HepG2 (cell line): ENCODE data around the gene CR1L. TPM values are rescaled to one million over a fixed set of nuclear protein-coding genes. Genes with fewer than 3 reads are reported as not detected.

Experiments used
- ELK4 ChIP-seq: sonication (generic); formaldehyde crosslinking; IDR thresholded peaks from 2 replicates; pipeline ENCODE4 v1.9.0; 2021; ENCODE audit warnings: missing genetic modification reagents, borderline replicate concordance
- GZF1 ChIP-seq: sonication (generic); formaldehyde crosslinking; IDR thresholded peaks from 2 replicates; pipeline ENCODE4 v1.5.1; 2020; ENCODE audit warnings: mild to moderate bottlenecking, missing genetic modification reagents
- MLX ChIP-seq: IDR thresholded peaks from 2 replicates; pipeline ENCODE4 v1.6.1; 2016
- ZNF512 ChIP-seq: sonication (generic); formaldehyde crosslinking; IDR thresholded peaks from 2 replicates; pipeline ENCODE4 v1.4.0; 2020; ENCODE audit warnings: mild to moderate bottlenecking, missing genetic modification reagents
- ZNF550 ChIP-seq: sonication (generic); formaldehyde crosslinking; IDR thresholded peaks from 2 replicates; pipeline ENCODE4 v1.4.0; 2020; ENCODE audit warnings: mild to moderate bottlenecking, missing genetic modification reagents, borderline replicate concordance
- ZNF619 ChIP-seq: sonication (generic); formaldehyde crosslinking; IDR thresholded peaks from 2 replicates; pipeline ENCODE4 v1.4.0; 2020; ENCODE audit warnings: mild to moderate bottlenecking, missing genetic modification reagents
- polyA plus RNA-seq, 8 experiments: library from polyadenylated mRNA; depleted of rRNA in 3 of 8; stranded (reverse) in 7 of 8; unstranded in 1 of 8; fragments of >200 nt; fragmentation: Illumina TruSeq in 4 of 8; extraction: Trizol in 4 of 8; gene quantifications; 2 replicates each; pipeline versions ENCODE4 v1.2.1 to v1.2.3, GENCODE V29; 2011 to 2016; ENCODE audit warnings: low read depth in 4 of 8, missing spikeins in 1 of 8, mixed read lengths in 1 of 8; ENCODE audit not compliant: insufficient read depth in 1 of 8
- total RNA-seq, 5 experiments: library from RNA; depleted of rRNA; stranded (reverse); fragments of >200 nt; fragmentation: Illumina TruSeq; extraction: Trizol; gene quantifications; 2 replicates each; pipeline ENCODE4 v1.2.3, GENCODE V29; 2016; ENCODE audit warnings: low read depth in 1 of 5
- TF ChIP-seq, protein P1 (sequence below): sonication (generic); formaldehyde crosslinking; IDR thresholded peaks from 2 replicates; pipeline ENCODE4 v1.4.0; 2020; ENCODE audit warnings: mild to moderate bottlenecking, missing genetic modification reagents
- TF ChIP-seq, protein P2 (sequence below): sonication (generic); formaldehyde crosslinking; IDR thresholded peaks from 2 replicates; pipeline ENCODE4 v1.4.0; 2020; ENCODE audit warnings: missing genetic modification reagents
- TF ChIP-seq, protein P3 (sequence below): IDR thresholded peaks from 2 replicates; pipeline ENCODE4 v1.6.1; 2016; ENCODE audit warnings: control low read depth
- TF ChIP-seq, protein P4 (sequence below): sonication (generic); formaldehyde crosslinking; IDR thresholded peaks from 2 replicates; pipeline ENCODE4 v1.5.0; 2020; ENCODE audit warnings: missing genetic modification reagents
- TF ChIP-seq, protein P5 (sequence below): sonication (generic); formaldehyde crosslinking; IDR thresholded peaks from 2 replicates; pipeline ENCODE4 v1.8.0; 2022; ENCODE audit warnings: mild to moderate bottlenecking, missing genetic modification reagents
- TF ChIP-seq, protein P6 (sequence below): IDR thresholded peaks from 2 replicates; pipeline ENCODE4 v1.6.1; 2016; ENCODE audit warnings: missing biosample characterization, missing genetic modification reagents, low read depth

Gene CR1L
- total and polyA plus RNA-seq, 2 of the 13 experiments (the other 11 are each of a cell fraction or from before 2014, with no cell fraction given), result not detected

- TF ChIP-seq, protein P1, sequence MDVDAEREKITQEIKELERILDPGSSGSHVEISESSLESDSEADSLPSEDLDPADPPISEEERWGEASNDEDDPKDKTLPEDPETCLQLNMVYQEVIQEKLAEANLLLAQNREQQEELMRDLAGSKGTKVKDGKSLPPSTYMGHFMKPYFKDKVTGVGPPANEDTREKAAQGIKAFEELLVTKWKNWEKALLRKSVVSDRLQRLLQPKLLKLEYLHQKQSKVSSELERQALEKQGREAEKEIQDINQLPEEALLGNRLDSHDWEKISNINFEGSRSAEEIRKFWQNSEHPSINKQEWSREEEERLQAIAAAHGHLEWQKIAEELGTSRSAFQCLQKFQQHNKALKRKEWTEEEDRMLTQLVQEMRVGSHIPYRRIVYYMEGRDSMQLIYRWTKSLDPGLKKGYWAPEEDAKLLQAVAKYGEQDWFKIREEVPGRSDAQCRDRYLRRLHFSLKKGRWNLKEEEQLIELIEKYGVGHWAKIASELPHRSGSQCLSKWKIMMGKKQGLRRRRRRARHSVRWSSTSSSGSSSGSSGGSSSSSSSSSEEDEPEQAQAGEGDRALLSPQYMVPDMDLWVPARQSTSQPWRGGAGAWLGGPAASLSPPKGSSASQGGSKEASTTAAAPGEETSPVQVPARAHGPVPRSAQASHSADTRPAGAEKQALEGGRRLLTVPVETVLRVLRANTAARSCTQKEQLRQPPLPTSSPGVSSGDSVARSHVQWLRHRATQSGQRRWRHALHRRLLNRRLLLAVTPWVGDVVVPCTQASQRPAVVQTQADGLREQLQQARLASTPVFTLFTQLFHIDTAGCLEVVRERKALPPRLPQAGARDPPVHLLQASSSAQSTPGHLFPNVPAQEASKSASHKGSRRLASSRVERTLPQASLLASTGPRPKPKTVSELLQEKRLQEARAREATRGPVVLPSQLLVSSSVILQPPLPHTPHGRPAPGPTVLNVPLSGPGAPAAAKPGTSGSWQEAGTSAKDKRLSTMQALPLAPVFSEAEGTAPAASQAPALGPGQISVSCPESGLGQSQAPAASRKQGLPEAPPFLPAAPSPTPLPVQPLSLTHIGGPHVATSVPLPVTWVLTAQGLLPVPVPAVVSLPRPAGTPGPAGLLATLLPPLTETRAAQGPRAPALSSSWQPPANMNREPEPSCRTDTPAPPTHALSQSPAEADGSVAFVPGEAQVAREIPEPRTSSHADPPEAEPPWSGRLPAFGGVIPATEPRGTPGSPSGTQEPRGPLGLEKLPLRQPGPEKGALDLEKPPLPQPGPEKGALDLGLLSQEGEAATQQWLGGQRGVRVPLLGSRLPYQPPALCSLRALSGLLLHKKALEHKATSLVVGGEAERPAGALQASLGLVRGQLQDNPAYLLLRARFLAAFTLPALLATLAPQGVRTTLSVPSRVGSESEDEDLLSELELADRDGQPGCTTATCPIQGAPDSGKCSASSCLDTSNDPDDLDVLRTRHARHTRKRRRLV (CRISPR knock-in tag), result no peak
- TF ChIP-seq, protein P2, sequence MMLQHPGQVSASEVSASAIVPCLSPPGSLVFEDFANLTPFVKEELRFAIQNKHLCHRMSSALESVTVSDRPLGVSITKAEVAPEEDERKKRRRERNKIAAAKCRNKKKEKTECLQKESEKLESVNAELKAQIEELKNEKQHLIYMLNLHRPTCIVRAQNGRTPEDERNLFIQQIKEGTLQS (CRISPR knock-in tag), result no peak
- TF ChIP-seq, protein P3, sequence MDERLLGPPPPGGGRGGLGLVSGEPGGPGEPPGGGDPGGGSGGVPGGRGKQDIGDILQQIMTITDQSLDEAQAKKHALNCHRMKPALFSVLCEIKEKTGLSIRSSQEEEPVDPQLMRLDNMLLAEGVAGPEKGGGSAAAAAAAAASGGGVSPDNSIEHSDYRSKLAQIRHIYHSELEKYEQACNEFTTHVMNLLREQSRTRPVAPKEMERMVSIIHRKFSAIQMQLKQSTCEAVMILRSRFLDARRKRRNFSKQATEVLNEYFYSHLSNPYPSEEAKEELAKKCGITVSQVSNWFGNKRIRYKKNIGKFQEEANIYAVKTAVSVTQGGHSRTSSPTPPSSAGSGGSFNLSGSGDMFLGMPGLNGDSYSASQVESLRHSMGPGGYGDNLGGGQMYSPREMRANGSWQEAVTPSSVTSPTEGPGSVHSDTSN (CRISPR knock-in tag), result no peak
- TF ChIP-seq, protein P4, sequence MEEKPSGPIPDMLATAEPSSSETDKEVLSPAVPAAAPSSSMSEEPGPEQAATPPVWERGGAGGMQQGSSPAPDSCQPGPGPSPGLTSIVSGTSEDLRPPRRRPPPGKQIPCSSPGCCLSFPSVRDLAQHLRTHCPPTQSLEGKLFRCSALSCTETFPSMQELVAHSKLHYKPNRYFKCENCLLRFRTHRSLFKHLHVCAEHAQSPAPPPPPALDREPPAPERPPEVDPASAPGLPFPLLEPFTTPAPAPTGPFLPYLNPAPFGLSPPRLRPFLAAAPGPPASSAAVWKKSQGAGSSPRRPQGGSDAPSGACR (CRISPR knock-in tag), result no peak
- no peak; the same call in 1 of the 2 replicates for TF ChIP-seq GZF1 (CRISPR knock-in tag)
- TF ChIP-seq, protein P5, sequence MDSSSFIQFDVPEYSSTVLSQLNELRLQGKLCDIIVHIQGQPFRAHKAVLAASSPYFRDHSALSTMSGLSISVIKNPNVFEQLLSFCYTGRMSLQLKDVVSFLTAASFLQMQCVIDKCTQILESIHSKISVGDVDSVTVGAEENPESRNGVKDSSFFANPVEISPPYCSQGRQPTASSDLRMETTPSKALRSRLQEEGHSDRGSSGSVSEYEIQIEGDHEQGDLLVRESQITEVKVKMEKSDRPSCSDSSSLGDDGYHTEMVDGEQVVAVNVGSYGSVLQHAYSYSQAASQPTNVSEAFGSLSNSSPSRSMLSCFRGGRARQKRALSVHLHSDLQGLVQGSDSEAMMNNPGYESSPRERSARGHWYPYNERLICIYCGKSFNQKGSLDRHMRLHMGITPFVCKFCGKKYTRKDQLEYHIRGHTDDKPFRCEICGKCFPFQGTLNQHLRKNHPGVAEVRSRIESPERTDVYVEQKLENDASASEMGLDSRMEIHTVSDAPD (CRISPR knock-in tag), result no peak
- TF ChIP-seq ZNF512 (CRISPR knock-in tag), result no peak
- TF ChIP-seq, protein P6, sequence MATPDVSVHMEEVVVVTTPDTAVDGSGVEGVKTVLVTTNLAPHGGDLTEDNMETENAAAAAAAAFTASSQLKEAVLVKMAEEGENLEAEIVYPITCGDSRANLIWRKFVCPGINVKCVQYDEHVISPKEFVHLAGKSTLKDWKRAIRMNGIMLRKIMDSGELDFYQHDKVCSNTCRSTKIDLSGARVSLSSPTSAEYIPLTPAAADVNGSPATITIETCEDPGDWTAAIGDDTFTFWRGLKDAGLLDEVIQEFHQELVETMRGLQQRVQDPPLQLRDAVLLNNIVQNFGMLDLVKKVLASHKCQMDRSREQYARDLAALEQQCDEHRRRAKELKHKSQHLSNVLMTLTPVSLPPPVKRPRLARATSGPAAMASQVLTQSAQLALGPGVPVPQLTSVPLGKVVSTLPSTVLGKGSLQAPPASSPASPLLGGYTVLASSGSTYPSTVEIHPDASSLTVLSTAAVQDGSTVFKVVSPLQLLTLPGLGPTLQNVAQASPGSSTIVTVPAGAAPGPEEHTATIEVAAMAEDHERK (CRISPR knock-in tag), result peak; percentile 43; the same call in 1 of the 2 replicates
- TF ChIP-seq ELK4 (CRISPR knock-in tag), result no peak
- no peak for TF ChIP-seq ZNF550 (CRISPR knock-in tag)
- TF ChIP-seq MLX (CRISPR knock-in tag), result no peak
- no peak for TF ChIP-seq ZNF619 (CRISPR knock-in tag)
These were observed 107.6 kb downstream of the CR1L start (continued) for GRCh38 chr1:207752456-207752998.
